HG03159 (cell line): Measurements from ENCODE around the gene TIGD2.
"Not testable (repeated sequence)": the region's sequence is repeated elsewhere in the genome, so short reads cannot be mapped to it uniquely, and the experiment has no call there.

Source experiments
- ATAC-seq: cut with Tn5 transposase; IDR thresholded peaks from one replicate; pipeline ENCODE4 v1.9.1; 2021; ENCODE audit warnings: mild to moderate bottlenecking, moderate library complexity; ENCODE audit not compliant: unreplicated experiment

TIGD2 gene

GRCh38 chr4:89117115-89117514, 5.8 kb downstream of the TIGD2 start:
- no peak for ATAC-seq

DNA sequence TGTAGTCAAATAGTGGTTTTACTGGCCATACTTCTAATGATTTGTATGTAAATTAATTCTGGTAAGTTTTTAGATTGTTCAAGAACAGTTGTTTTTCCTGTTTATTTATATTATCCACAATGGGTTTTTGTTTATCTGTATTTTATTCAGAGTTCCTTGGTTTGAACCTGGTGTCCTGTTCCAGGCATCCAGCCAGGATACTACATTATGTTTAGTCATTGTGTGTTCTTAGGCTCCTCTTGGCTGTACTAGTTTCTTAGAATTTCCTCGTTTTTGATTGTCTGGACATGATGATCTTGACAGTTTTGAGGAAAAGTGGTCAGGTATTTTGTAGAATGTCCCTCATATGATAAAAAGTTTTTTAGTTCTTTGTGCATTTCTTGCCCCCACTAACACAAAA, 7.8 kb downstream of the TIGD2 start:
- no peak for ATAC-seq

DNA sequence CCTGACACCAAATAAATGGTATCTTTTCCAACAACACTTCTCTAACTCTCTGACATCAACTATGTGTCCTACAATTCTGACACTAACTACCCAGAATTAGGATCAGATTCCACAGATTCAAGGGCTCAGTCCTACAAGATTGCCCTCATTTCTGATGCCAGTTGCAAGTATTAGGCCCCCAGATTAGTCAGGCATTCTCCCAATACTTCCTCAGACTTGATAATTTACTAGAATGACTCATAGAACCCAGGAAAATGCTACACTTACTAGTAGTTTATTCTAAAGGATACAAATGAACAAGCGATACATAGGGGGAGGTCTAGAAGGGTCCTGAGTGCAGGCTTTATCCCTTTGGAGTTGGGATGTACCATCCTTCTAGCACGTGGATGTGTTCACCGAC, 8.5 kb downstream of the TIGD2 start:
- no peak for ATAC-seq

- no peak for ATAC-seq
Measured at GRCh38 chr4:89121387-89122068, 10.2 kb downstream of the TIGD2 start.

GRCh38 chr4:89123451-89123851, 12.1 kb downstream of the TIGD2 start:
- ATAC-seq, result no peak

DNA sequence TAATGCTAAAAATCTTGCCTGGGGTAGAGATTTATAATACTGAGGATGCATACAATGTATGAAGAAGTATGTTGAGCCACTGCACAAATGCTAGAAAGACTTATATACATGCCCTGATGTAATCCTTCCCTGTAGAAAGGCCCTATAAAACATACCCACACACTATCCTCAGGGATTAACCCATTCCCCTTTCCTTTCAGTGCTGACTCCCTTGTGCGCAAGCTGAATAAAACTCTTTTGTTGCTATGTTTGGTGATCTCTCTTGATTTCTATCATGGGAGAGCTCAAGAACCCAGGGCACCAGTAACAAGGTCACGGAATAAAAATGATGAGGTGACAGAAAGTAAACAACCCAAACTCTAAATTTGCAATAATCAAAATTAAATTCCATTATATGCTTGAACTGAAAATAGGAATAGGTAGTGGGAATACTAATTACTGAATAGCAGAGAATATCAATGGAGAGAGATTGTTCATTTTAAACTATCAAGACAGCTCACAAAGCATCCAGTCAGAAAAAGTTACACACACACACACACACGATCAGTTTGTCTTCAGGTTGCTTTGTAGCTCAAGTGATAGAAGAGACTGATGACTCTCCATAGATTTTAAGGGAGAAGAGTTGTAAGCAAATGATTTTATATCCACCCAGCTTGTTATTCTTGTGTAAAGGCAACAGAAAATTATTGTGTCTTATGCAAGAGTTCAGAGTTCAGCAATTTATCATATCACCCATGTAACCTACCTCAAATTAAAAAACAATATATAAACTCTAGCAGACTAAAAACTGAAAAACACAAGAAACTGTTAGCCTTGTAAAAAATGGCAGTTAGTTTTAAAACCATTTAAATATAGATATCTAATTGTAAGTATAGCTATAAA, 14.8 kb downstream of the TIGD2 start:
- ATAC-seq, result no peak

DNA sequence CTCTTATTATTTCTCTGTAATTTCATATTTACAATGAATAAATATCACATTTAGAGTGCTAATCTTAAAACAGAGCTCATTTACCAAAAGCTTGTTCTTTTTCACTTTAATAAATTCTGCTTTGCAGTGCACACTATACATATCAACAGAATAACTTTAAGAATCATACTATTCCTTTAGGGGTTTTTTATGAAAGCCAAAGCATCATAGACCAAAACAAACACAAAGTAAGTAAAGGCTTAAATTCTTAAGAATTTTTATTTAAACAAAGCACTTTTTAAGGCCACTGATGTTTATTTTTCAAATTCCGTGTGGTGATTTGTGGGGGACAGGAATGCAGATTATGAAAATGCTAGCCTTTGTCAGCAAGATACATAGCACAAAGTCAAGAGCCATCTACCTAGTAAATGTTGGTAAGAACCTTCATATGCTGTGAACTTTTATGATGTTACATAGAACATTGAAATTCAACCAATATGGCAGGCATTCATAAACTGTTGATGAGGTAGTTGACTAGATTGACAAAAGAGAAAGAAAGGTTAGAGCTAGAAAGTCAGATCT, 17.8 kb downstream of the TIGD2 start:
- ATAC-seq, result no peak

- ATAC-seq, result no peak
Measured at GRCh38 chr4:89134775-89135319, 23.5 kb downstream of the TIGD2 start.

GRCh38 chr4:89136525-89136924, 25.2 kb downstream of the TIGD2 start:
- no peak for ATAC-seq

- no peak for ATAC-seq
Measured at GRCh38 chr4:89137231-89137630, 25.9 kb downstream of the TIGD2 start.

- no peak for ATAC-seq
Measured at GRCh38 chr4:89137695-89138094, 26.4 kb downstream of the TIGD2 start.

GRCh38 chr4:89140168-89140759, 28.9 kb downstream of the TIGD2 start:
- no peak for ATAC-seq

- ATAC-seq, result peak; percentile 84
Measured at GRCh38 chr4:89142691-89143669, 31.6 kb downstream of the TIGD2 start.

DNA sequence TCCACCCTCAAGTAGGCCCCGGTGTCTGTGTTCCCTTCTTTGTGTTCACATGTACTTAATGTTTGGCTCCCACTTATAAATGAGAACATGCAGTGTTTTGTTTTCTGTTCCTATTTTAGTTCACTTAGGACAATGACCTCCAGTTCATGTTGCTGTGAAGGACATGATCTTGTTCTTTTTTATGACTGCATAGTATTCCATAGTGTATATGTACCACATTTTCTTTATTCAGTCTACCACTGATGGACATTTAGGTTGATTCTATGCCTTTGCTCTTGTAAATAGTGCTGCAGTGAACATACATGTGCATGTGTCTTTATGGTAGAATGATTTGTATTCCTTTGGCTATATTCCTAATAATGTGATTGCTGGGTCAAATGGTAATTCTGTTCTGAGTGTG, 33.3 kb downstream of the TIGD2 start:
- ATAC-seq, result not testable (repeated sequence)

- ATAC-seq, result no peak
Measured at GRCh38 chr4:89146196-89146595, 34.9 kb downstream of the TIGD2 start.

DNA sequence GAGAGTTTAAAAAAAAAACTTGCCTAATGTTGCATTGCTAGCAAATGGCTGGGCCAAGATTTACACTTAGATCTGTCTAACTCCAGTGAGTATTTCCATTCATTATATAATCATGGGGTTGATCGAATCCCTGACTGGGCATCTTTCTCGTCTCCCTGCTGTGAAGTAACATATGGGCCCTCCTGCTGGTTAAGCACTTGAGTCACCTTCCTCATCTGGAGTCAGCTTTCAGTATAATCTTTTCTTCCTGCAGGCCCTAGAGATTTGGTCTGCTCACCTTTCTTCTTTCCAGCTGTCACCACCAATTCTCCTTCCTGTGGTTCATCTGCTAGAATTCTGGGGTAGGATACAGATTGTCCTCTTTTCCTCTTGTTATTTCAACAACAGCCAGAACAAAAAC, 41.6 kb downstream of the TIGD2 start:
- ATAC-seq, result no peak

DNA sequence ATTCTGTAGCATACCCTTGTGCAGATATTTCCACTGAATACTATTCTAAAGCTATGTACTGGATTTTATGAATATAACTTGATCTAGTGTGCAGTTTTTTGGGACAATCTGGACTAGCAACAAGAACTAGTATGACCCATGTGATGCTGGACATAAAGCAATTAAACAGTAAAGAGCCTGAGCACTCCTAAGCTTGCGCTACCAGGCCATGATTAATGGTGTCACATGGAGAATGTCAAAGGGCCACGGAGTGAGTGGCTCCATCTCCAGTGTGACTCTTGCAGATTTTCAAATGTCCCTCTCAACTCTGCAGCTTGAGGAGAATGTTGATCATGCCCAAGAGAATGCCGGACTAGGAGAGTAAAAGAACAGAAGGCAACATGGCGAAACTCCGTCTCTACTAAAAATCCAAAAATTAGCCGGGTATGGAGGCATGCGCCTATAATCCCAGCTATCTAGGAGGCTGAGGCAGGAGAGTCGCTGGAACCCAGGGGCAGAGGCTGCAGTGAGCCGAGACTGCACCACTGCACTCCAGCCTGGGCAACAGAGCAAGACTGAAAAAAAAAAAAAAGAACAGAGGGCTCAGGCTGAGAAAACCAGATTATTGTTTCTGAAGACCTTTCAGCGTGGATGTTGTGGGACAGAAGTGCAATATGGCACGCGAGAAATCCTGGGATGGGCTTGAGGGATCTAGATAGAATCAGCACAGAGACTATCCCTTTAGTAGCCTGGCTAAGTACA, 45.0 kb downstream of the TIGD2 start:
- no peak for ATAC-seq

GRCh38 chr4:89157488-89158024, 46.2 kb downstream of the TIGD2 start:
- ATAC-seq, result no peak

DNA sequence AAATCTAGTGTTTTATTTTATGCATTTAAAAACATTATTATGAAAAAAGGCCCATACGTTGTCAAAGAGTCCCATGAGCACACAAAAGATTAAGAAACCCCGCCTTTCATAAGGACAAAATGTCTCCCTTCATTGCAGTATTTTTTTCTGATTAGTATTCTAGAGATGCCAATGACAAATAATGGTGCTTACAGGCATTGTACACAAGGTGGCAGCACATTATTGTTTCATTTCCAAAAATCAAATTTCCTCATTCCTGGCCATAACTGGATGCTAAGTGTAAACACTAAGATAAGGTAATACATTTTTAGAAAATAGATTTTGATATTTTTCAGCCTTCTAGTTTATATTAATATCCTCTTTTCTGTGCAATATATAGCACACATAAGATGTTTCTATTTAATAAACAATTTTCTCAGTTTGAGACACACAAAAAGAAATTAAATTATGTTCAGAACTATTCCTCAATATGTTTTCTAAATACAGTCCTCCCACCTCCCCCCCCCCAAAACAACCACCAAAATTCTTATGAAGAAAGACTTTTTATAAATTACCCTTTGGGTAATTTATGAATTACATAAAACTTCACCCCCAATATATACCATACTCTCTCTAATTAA, 47.7 kb downstream of the TIGD2 start:
- ATAC-seq, result no peak
